Left forelimb (tissue), 1 donor: ENCODE measurements around the gene ADPRS.
A peak's percentile ranks its signal among the peaks of the same experiment; 100 is the strongest.

Experiments
- DNase-seq: peaks from one replicate; pipeline ENCODE4 v3.0.0-alpha.2; 2018; ENCODE audit warnings: low spot score

ADPRS gene

DNA sequence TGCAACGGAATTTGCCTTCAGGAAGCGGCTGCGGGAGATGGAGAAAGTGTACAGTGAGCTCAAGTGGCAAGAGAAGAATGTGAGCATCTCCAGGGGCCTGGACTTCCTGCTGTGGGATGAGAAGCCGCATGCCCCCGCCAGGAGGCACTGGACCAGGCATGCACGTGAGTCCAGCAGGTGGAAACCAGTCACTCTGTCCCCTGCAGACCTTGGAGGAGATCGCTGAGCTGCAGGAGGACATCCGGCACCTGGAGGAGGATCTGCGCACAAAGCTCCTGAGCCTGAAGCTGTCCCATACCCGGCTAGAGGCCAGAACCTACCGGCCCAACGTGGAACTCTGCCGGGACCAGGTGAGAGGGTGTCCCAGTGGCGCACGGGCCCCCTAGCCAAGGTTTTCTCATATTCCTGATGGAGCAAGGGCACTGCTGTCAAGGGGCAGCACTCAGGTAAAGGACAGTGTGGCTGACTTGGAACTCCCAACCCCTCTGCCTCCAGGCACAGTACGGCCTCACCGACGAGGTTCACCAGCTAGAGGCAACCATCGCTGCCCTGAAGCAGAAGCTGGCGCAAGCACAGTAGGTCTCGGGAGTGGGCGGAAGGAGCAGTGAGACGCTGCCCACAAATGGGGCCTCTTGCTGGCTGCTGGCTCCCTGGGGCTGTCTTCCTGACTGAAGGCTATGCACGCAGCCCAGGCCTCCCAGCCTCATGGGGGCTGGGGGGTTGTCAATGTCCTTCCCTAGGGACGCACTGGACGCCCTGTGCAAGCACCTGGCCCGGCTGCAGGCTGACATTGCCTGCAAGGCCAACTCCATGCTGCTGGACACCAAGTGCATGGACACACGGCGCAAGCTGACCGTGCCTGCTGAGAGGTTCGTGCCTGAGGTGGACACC lies 1.2 kb upstream of the ADPRS start:
- DNase-seq, result no peak

DNA sequence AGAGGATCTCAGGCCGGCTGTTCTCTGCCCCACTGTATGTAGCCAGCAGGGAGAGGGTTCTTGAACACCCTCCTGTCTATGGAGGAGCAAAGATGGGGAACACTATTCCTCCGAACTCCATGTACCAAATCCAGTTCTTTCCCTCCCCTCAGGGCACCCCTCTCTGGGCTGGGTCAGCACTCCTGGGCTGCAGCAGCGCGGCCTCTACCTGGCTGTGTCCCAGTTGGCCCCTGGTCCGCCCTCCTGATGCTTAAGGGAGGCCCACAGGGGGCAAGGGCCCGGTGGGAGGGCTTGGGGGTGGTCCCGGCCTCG lies 471 bp upstream of the ADPRS start:
- DNase-seq, result no peak

DNA sequence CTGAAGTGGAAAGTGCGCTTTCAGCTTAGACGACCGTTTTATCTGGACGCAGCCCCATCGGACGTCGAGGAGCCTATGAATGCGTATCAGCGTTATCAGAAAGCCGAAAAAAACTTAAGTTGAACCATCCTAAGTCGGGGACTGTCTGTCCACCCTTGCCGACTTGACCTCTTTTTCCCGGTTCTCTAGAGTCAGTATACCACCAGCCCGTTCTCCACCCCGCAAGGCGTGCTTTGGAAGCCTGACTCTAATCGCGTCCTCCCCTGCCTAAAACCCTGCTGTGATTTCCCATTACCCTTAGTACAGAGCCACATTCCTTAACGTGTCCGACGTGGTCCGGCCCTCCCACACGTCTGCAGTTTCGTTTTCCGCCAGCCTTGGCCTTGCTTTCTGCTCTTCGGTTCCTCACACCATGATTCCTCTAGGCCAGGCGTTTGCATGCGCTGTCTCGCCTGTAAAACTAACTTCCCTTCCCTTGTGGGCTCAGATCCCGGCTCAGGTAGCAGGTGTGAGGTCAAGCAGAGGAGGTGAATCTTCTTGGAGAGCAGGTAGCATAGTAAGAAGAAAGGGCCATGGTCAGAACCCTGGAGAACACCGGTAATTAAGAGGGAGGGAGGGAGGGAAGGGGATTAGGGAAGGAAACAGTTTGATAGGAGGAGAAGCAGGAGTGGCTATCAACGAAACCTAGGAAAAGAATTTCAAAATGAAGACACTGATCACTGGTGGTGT lies 865 bp downstream of the ADPRS start:
- no peak for DNase-seq

DNA sequence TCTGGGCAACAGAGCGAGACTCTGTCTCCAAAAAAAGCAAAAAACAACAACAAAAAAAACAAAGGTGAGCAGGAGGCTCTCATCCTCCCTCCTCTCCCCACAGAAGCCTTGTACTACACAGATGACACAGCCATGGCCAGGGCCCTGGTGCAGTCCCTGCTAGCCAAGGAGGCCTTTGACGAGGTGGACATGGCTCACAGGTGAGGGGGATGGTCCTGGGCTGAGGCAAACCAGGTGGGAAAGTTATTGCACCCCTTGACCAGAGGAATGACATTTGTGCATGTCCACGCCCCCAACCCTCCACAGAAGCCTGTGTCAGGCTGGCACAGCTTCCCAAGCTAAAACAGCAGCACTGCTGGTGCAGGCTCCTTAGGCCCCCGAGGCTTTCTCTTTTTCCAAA lies 2.4 kb downstream of the ADPRS start:
- no peak for DNase-seq

DNA sequence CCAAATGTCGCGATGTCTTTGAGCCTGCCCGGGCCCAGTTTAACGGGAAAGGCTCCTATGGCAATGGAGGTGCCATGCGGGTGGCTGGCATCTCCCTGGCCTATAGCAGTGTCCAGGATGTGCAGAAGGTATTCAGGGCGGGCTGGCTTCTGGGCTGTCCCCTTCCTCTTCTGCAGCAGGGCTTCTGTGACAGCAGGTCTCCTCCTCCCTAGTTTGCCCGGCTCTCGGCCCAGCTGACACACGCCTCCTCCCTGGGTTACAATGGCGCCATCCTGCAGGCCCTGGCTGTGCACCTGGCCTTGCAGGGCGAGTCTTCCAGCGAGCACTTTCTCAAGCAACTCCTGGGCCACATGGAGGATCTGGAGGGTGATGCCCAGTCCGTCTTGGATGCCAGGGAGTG lies 3.0 kb downstream of the ADPRS start:
- DNase-seq, result peak; percentile 51

DNA sequence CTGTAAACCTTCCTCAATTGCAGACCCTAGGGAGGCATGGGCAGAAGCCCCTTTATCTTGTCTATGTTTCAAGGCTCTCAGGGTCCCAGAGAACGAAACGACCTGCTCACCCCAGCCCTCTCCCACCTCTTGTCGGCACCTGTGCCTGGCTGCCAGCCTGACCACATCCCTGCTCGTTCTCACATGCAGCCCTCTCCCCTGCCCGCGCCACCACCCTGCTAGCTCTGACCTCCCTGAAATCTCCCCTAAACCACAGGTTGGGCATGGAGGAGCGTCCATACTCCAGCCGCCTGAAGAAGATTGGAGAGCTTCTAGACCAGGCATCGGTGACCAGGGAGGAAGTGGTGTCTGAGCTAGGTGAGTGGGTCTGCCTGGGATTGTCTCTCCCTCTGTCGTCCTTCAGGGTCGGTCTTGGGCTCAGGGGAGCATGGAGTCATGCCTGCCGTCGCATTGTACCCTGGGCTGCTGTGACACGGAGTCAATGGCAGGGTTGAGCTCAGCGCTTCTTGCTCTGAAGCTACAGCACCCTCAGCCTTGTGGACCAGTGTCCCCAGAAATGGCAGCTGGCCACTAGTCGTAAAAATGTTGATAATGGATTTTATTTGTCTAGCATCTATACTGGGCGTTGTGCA lies 3.6 kb downstream of the ADPRS start:
- peak; percentile 45 for DNase-seq

DNA sequence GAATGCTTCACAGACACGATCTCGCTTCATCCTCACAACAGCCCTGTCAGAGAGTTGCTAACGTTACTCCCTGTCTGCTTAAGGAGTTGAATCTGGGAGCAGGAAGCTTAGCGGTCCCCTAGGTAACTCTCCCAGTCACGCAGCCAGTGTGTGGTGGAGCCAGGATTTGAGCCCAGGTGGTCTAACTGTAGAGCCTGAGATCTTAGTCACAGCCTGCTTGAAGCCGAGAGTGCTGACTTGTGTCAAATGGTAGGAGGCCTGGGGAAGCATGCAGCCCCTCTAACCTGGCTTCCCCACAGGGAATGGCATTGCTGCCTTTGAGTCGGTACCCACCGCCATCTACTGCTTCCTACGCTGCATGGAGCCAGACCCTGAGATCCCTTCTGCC lies 4.1 kb downstream of the ADPRS start:
- peak; percentile 47 for DNase-seq

DNA sequence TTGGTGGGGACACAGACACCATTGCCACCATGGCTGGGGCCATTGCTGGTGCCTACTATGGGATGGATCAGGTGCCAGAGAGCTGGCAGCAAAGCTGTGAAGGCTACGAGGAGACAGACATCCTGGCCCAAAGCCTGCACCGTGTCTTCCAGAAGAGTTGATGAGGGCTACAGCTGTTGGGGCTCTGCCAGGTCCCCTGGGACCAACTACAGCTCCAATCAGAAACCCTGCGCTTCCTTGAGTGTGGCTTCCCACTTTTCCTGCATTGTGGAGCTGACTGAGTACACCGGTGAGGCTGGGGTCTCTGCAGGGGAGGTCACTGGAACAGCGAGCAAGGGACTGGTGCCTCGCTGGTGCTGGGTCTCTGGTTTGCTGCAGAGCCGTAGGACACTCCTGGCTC lies 4.5 kb downstream of the ADPRS start:
- DNase-seq, result peak; percentile 40

DNA sequence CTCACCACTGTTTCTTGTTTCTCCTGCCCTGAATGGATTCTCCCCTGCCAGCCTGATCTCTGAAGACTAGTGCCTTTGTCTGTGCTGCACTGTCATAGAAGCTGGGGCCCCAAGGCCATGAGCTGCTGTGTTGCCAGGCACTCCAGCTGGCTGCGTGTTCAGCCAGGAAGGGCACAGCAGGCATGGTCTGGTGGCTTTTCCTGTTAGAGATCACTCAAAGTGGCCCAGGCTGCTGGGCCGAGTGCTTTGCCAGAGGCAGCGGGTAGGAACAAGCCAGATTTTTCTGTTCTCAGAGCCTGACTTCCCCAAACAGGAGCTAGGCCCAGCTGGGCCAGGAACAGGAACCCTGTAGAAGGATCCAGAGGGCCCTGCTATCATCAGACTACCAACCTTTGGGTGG lies 5.2 kb downstream of the ADPRS start:
- no peak for DNase-seq

DNA sequence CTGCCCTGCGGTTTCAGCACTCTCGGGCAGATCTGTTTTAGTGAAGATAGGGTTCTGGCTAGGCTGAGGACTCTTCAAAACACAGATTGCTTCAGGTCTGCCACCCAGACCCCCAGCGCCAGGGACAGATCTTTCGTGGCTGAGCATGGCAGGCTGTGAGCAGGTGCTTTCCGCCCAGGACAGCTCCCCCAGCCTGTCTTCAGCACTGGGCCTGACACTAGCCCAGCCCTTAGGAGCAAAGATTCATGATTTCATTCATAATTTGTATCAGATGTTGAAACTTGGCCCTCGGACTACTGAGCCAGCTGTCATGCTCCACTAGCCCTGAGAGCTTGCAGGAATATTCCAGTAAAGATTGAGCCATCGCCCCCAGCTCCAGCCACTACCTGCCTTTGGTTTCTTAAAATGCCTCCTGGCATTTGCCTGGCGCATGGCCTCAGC lies 5.9 kb downstream of the ADPRS start:
- DNase-seq, result no peak

DNA sequence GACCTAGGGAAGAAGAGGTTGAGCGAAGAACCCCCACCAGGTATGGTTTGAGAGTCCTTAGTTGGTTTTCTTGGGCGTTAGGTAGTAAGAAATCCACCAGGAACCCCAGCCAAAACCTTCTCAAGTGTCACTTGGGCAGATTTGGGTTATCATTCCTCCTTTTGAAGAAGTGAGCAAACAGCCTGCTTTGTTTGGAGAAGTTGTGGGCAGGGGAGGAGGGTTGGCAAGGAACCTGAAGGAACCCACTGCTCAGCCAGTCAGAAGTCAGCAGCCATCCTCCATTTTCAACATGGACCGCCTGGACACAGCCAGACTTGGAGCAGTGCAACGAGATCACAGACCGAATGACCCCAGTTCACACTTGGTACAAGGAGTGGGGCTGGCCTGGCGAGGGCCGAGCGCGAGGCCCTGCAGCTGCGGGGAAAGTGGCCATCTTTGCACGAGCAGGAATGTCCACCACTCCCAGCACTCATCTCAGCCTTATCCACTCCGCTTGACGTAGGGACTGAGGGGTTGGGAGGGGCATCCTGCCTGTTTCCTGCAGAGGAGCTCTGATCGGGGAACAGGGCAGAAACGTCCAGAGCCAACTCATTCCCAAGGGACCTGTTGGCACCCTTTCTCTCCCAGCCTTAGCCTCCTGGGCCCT lies 7.2 kb downstream of the ADPRS start:
- no peak for DNase-seq

DNA sequence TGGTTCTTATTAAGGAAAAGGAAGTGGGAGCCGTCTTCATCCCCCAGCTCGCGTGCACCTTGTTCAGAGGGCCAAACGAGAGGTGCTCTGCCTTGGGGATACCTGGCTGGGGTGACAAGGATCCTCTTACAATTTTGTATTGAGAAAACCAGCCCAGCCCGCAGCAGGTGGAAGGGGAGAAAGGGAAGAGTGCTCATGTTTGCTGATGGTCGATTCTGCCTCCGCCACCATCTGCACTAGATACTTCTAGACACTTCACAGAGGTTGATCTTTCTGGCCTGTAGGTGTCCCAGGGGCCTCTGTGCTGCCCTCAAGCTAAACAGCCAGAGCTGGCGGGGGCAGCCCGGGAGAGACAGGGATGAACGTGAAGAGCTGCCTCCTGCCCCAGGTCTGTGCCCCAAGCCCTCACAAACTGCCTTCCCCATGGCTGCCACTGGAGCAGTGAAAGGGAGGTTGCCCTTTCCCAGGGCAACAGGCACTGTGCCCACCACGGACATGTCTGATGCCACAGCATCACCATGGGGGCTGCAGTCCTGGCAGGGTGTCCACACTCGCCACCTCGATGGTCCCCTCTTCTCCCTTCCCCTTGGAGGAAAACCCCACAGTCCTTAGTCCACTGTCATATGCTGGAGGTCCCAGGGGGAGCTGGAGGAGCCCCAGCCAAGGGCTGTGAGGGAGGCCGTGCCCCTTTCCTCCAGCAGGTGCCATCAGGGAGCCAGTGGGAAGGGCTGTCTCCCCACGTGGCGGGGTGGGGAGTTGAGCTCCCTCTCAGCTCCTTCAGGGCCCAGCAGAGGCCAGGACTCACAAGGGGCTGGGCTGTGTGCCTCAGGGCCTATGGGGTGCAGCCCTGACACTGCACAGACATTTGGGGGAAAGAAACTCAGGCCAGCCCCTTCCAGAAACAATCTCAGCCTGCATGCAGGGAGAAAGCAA lies 8.1 kb downstream of the ADPRS start:
- no peak for DNase-seq

DNA sequence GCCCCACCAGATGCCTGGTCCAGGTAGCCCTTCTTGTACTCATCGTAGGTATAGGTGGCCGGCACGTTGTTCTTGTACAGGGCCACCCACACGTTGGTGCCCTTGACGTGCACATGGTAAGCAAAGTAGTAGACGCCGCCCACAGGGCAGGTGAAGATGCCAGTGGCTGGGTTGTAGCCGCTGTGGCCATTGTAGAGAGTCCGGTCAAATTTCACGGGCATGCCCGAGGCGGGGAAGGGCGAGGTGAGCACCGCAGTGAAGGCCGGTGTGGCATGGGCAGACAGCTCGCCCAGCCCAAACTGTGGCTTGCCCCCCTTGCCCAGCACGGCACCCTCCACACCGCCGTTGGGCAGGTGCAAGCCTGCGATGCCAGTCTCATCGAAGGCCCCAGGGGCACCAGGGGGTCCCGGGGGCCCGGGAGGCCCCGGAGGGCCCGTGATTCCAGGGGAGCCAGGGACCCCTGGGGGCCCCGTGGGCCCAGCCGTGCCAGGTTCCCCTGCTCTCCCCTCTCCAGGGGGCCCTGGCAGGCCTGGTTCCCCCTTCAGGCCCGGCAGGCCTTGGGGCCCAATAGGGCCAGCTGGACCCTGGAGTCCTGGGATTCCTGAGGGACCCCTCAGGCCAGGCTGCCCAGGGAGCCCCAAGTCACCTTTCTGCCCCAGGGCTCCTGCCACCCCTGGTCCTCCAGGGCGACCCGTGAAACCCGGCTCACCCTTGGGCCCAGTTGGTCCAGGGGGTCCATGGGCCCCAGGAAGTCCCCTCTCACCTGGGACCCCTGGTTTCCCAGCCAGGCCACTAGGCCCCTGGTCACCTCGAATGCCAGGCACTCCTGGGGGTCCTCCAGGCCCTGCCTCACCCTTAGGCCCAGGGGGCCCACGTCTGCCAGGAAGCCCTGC lies 9.2 kb downstream of the ADPRS start:
- DNase-seq, result no peak

DNA sequence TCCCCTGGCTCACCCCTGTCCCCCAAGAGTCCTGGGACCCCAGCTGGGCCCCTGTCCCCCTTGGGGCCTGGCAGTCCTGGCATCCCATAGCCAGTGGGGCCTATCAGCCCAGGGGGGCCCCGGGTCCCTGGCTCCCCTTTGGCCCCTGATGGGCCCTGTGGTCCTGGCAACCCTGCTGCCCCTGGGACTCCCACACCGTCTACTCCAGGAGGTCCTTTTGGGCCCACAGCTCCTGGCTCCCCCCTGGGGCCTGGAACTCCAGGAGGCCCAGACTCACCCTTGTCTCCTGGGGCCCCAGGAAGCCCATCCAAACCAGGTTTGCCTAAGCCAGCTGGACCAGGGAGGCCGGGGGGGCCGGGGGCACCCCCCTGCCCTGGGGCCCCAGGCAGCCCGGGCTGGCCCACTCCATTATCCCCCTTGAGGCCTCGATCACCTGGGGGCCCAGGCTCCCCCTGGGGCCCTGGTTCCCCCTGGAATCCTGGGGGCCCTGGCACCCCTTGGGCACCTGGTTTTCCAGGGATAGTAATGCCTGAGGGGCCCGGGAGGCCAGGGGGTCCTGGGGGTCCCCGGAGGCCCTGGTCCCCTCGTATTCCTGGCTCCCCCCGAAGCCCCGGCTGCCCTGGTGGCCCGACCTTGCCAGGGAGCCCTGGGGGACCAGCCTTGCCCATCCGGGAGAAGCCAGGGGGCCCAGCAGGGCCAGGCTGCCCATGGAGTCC lies 10.1 kb downstream of the ADPRS start:
- DNase-seq, result peak; percentile 54

DNA sequence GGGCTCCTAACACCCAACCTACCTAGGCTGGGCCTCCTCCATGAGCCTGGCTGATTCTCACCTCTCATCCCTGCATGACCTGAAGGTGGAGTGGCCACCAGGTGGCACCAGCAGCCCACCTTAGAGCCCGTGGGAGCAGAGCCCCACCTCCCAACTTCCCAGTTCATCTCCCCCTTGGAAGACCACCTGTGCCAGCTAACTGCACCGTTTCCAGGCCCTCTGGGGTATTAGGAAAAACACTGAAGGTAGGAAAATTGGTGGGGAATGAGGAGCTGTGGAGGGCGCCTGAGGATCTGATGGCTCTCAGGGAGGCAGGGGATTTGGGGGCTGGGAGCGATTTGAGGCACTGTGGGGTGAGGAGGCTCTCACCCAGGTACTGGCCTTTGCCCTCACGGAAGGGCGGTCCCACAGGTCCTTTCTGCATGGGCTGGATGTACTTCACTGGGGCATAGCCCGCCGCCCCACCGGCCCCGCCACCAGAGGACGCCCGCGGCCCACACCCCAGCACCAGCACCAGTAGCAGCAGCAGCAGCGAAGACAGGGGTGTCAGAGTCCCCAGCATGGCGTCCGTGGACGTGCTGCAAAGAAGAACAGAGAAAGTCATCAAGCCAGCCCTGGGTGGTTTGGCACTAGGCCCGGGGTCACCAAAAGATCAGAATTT lies 11.1 kb downstream of the ADPRS start:
- peak; percentile 88 for DNase-seq

DNA sequence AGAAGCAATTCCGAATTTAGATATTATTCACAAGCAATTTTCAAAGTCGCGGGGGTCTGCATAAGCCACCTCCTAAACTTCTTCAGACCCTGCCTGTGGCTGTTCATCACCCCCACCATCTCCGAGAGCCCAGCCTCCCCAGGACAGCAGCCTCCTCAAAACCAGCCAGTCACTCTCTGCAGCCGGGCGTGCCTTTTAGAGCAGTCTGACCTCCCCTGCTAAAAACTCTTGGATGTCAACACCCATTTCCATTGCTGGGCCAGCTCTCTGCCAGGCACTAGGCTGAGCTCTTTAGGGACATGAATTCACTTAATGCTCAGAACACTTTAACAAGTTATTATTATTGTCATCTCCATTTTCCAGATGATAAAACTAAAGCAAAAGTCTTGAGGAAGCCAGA lies 11.7 kb downstream of the ADPRS start:
- no peak for DNase-seq

DNA sequence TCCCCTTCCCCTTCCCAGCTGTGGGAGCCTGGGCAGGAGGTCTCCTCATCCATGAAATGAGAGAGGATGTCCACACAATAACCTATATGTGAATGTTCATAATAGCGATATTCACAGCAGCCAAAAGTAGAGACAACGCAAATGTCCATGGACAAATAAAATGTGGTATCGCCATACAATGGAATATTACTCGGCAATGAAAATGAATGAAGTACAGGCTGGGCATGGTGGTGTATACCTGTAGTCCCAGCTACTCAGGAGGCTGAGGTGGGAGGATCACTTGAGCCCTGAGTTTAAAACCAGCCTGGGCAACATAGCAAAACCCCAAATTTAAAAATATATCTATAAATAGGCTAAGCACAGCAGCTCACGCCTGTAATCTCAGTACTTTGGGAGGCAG lies 12.9 kb downstream of the ADPRS start:
- DNase-seq, result no peak

DNA sequence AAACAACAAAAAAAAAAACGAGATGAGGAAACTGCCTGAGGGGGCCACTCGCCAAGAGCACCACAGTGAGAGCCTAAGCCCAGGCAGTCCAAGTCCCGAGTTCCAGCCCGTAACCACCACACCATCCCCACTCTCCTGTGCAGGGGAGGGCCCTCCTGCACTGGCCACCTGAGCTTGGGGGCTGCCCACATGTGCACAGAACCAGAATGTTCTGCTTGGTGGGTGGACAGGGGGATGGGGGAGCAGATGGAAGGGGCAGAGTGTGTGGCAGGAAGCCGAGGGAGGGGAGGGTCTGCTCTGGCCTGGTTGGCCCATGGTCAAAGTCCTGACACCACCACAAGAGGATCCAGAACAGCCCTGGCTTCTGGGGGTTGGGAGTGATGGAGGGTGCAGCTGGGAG lies 17.6 kb downstream of the ADPRS start:
- DNase-seq, result no peak

DNA sequence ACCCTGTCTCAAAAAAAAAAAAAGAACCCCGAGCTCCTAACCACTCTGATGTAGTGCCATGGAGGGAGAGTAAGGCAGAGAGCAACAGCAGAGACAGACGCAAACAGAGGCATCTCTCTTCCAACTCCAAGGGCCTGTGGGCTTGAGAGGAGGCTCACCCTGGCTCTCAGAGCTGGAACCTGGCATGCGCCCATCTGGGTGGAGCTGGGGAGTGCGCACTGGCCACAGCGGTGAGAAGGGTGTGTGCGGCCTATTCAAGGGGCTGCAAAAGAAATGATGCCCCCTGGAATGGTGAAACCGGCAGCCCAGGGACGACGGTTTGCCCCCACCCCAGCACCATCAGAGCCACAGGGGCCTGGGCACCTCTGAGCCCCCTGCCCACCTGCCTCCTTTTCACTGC lies 18.7 kb downstream of the ADPRS start:
- no peak for DNase-seq
